ENCODE data around the gene COX4I1. TPM values are rescaled to one million over a fixed set of nuclear protein-coding genes. Genes with fewer than 3 reads are reported as not detected.
A peak's percentile ranks its signal among the peaks of the same experiment; 100 is the strongest.
"Not testable (repeated sequence)": the region's sequence is repeated elsewhere in the genome, so short reads cannot be mapped to it uniquely, and the experiment has no call there.

COX4I1 gene
- total RNA-seq, 1 experiment from 2014 or later, result 554 TPM

DNA sequence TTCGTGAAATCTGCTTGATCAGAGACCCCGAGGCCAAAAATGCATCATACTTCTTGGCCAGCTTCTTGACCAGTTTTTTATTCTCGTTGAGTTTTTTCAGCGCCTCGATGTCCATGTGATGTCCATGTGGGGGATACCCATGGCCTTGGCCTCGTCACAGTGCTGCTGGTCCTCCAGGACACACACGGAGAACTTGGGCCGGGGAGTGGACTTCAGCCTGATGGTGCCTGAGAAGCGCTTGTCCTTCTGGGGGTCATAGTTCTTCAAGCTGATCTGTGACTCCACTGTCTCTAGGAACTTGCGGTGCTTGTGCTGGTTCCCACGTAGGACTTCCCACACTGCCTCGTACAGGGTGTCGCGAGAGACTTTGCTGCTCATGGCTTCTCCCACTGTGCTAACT lies 16.7 kb downstream of the COX4I1 start:
- no peaks in the 10 kb centered on the region for H3K4me1 ChIP-seq (ENCODE audit: insufficient read depth, low read length, poor library complexity, severe bottlenecking)
- intact Hi-C loops (cut with micrococcal nuclease; ENCODE audit: unreplicated experiment), result loop anchor here (5.0 kb wide), 1 partner anchor 701 kb away; no protein-coding TSS in a partner anchor

DNA sequence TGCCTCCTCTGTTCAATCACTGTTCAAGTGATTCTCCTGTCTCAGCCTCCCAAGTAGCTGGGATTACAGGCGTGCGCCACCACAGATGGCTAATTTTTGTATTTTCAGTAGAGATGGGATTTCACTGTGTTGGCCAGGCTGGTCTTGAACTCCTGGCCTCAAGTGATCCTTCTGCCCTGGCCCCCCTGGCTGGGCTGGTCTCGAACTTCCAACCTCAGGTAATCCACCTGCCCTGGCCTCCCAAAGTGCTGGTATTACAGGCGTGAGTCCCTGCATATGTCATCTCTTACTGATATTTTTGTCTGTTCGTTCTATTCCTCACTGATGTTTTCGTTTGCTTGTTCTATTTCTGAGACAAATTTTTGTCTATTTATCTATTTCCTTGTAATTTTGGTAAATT lies 17.7 kb downstream of the COX4I1 start:
- H3K27ac ChIP-seq (ENCODE audit: low read depth, low read length, poor library complexity, severe bottlenecking); H3K4me3 ChIP-seq (ENCODE audit: low read depth, low read length, poor library complexity, severe bottlenecking); POLR2A ChIA-PET (ENCODE audit: low non-redundant PET); H3K36me3 ChIP-seq (ENCODE audit: insufficient read depth, low read length, poor library complexity, severe bottlenecking); H3K9me3 ChIP-seq (ENCODE audit: low read depth, low read length, poor library complexity, severe bottlenecking); H3K4me1 ChIP-seq (ENCODE audit: insufficient read depth, low read length, poor library complexity, severe bottlenecking); BruUV-seq (replicated peaks); DNase-seq (ENCODE audit: low spot score): not testable (repeated sequence)
- intact Hi-C loops (cut with micrococcal nuclease; ENCODE audit: unreplicated experiment), result loop anchor here (5.0 kb wide), 1 partner anchor 700 kb away; no protein-coding TSS in a partner anchor
- H3K27me3 ChIP-seq (replicated peaks; ENCODE audit: insufficient read depth, low read depth, low read length, poor library complexity), result peaks cover 41% of the 10 kb centered on the region
- CTCF ChIA-PET, result interaction anchor here (0.6 to 0.7 kb wide), 2 partner anchors 69 to 223 kb away, joined by 4 to 8 read pairs; no protein-coding TSS in a partner anchor

More for the DNA sequence above, 16.7 kb downstream of the COX4I1 start:
- CTCF ChIA-PET, result interaction anchor here (0.8 kb wide), 1 partner anchor 200 kb away, joined by 6 read pairs; no protein-coding TSS in a partner anchor
- DNase-seq (ENCODE audit: low spot score), result no peak
- no TSS peak for BruUV-seq (replicated peaks)
- Histone ChIP-seq H3K27ac (ENCODE audit: low read depth, low read length, poor library complexity, severe bottlenecking) (no peak overlapping the region), H3K9me3 (ENCODE audit: low read depth, low read length, poor library complexity, severe bottlenecking) (no peaks in the 10 kb centered on the region), H3K4me3 (ENCODE audit: low read depth, low read length, poor library complexity, severe bottlenecking) (no peak overlapping the region), H3K36me3 (ENCODE audit: insufficient read depth, low read length, poor library complexity, severe bottlenecking) (no peaks in the 10 kb centered on the region), H3K27me3 (replicated peaks; ENCODE audit: insufficient read depth, low read depth, low read length, poor library complexity) (peaks cover 49% of the 10 kb centered on the region)
- TF ChIP-seq, protein P1, sequence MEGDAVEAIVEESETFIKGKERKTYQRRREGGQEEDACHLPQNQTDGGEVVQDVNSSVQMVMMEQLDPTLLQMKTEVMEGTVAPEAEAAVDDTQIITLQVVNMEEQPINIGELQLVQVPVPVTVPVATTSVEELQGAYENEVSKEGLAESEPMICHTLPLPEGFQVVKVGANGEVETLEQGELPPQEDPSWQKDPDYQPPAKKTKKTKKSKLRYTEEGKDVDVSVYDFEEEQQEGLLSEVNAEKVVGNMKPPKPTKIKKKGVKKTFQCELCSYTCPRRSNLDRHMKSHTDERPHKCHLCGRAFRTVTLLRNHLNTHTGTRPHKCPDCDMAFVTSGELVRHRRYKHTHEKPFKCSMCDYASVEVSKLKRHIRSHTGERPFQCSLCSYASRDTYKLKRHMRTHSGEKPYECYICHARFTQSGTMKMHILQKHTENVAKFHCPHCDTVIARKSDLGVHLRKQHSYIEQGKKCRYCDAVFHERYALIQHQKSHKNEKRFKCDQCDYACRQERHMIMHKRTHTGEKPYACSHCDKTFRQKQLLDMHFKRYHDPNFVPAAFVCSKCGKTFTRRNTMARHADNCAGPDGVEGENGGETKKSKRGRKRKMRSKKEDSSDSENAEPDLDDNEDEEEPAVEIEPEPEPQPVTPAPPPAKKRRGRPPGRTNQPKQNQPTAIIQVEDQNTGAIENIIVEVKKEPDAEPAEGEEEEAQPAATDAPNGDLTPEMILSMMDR (conservative IDR thresholded peaks at IDR 0.05; ENCODE audit: low read depth, low read length), result no peak
- TF ChIP-seq EZH2 (IDR thresholded peaks at IDR 0.05; ENCODE audit: borderline replicate concordance, low read depth, low read length, poor library complexity, severe bottlenecking), result no peak
- POLR2A ChIA-PET (ENCODE audit: low non-redundant PET), result no interaction called here

DNA sequence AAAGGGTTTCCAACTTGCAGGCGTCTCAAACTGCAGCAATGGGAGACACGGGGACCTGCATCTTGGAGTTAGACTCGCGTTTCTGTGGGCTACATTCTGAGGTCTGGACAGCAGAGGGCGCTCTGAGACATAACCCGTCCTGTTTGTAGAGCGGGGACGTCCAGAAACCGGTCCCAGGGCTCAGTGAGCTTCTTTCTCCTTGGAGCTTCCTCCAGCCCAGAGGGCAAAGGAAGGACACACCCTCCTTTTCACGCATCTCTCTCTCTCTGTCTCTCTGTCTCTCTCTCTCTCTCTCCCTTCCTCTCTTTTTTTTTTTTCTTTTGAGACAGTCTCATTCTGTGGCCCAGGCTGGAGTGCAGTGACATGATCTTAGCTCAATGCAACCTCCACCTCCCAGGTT lies 19.8 kb downstream of the COX4I1 start:
- Histone ChIP-seq H3K9me3 (ENCODE audit: low read depth, low read length, poor library complexity, severe bottlenecking) (no peaks in the 10 kb centered on the region), H3K27me3 (replicated peaks; ENCODE audit: insufficient read depth, low read depth, low read length, poor library complexity) (peaks cover 21% of the 10 kb centered on the region), H3K4me1 (ENCODE audit: insufficient read depth, low read length, poor library complexity, severe bottlenecking) (no peaks in the 10 kb centered on the region), H3K36me3 (ENCODE audit: insufficient read depth, low read length, poor library complexity, severe bottlenecking) (no peaks in the 10 kb centered on the region), H3K27ac (ENCODE audit: low read depth, low read length, poor library complexity, severe bottlenecking) (no peak overlapping the region), H3K4me3 (ENCODE audit: low read depth, low read length, poor library complexity, severe bottlenecking) (no peak overlapping the region)
- BruUV-seq (replicated peaks), result no TSS peak
- CTCF ChIA-PET, result interaction anchor here (0.6 to 1.4 kb wide), 15 partner anchors 30 to 1245 kb away, joined by 3 to 8 read pairs (median 3); no protein-coding TSS in a partner anchor
- POLR2A ChIA-PET (ENCODE audit: low non-redundant PET), result no interaction called here
- DNase-seq (ENCODE audit: low spot score), result peak; percentile 88
- TF ChIP-seq, protein P1 (conservative IDR thresholded peaks at IDR 0.05; ENCODE audit: low read depth, low read length), result peak; percentile 85
- no peak for TF ChIP-seq EZH2 (IDR thresholded peaks at IDR 0.05; ENCODE audit: borderline replicate concordance, low read depth, low read length, poor library complexity, severe bottlenecking)
- intact Hi-C loops (cut with micrococcal nuclease; ENCODE audit: unreplicated experiment), result loop anchor here (5.0 kb wide), 1 partner anchor 698 kb away; no protein-coding TSS in a partner anchor

DNA sequence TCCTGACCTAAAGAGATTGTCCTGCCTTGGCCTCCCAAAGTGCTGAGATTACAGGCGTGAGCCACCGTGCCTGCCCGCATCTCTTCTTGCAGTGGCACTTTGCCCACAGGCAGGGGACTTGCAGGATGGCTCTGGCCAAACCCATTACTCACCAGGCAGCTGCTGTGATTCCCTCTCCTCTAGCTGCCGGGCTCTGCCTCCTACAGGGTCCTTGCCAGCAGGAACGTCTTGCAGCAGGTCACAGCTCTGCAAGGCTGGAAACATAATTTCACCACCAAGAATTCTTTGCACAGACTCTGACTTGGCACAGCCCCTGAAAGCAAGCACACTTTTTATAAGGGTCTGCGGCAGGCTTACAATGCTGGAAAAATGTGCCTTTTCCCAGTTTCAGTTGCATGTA lies 20.3 kb downstream of the COX4I1 start:
- no peak overlapping the region for H3K27ac ChIP-seq (ENCODE audit: low read depth, low read length, poor library complexity, severe bottlenecking)
- TF ChIP-seq, protein P1 (conservative IDR thresholded peaks at IDR 0.05; ENCODE audit: low read depth, low read length), result no peak
- no peak for TF ChIP-seq EZH2 (IDR thresholded peaks at IDR 0.05; ENCODE audit: borderline replicate concordance, low read depth, low read length, poor library complexity, severe bottlenecking)
- H3K27me3 ChIP-seq (replicated peaks; ENCODE audit: insufficient read depth, low read depth, low read length, poor library complexity), result peaks cover 19% of the 10 kb centered on the region
- H3K4me3 ChIP-seq (ENCODE audit: low read depth, low read length, poor library complexity, severe bottlenecking), result no peak overlapping the region
- intact Hi-C loops (cut with micrococcal nuclease; ENCODE audit: unreplicated experiment), result loop anchor here (5.0 kb wide), 1 partner anchor 698 kb away; no protein-coding TSS in a partner anchor
- no peak for DNase-seq (ENCODE audit: low spot score)
- ChIA-PET POLR2A (ENCODE audit: low non-redundant PET) (no interaction called here), CTCF (interaction anchor here (0.6 to 1.4 kb wide), 11 partner anchors 29 to 1245 kb away, joined by 3 to 8 read pairs (median 3); no protein-coding TSS in a partner anchor)
- no peaks in the 10 kb centered on the region for H3K9me3 ChIP-seq (ENCODE audit: low read depth, low read length, poor library complexity, severe bottlenecking)
- BruUV-seq (replicated peaks), result no TSS peak
- H3K4me1 ChIP-seq (ENCODE audit: insufficient read depth, low read length, poor library complexity, severe bottlenecking), result no peaks in the 10 kb centered on the region
- H3K36me3 ChIP-seq (ENCODE audit: insufficient read depth, low read length, poor library complexity, severe bottlenecking), result no peaks in the 10 kb centered on the region

All from A673 (cell line).